Motor neuron (in vitro differentiated cells): ENCODE data around the gene IL1RL2. TPM values are rescaled to one million over a fixed set of nuclear protein-coding genes. Genes with fewer than 3 reads are reported as not detected.

ENCODE experiments used
- ATAC-seq, 8 experiments: fragments of 200-7000 bp; cut with Tn5 transposase; replicated peaks in 6 of 8; 2 replicates each; pipeline ENCODE4 v1.8.0; 2021; ENCODE audit warnings: mild to moderate bottlenecking in 8 of 8, moderate library complexity in 8 of 8
- H3K27ac ChIP-seq, 2 donors: fragments of 250-450 bp; sonication (Bioruptor Pico); 2 replicates each; pipeline ENCODE4 v1.9.0; 2021; ENCODE audit warnings: antibody characterized with exemption in 2 of 2, mild to moderate bottlenecking in 2 of 2, moderate library complexity in 1 of 2
- H3K4me1 ChIP-seq, 2 donors: fragments of 250-450 bp; sonication (Bioruptor Pico); replicated peaks in 1 of 2; 2 replicates each; pipeline ENCODE4 v1.6.1; 2021; ENCODE audit warnings: antibody characterized with exemption in 2 of 2, mild to moderate bottlenecking in 2 of 2, moderate library complexity in 1 of 2
- H3K4me3 ChIP-seq, 5 donors: fragments of 250-450 bp; sonication (Bioruptor Pico); 2 replicates each; pipeline ENCODE4 v1.9.0; 2021; ENCODE audit warnings: antibody characterized with exemption in 5 of 5, mild to moderate bottlenecking in 5 of 5, moderate library complexity in 4 of 5
- WGBS, 10 experiments: fragments of 450-650 bp; shearing (Covaris generic); methylation state at CpG; one replicate each; pipeline ENCODE4 v1.0.0; 2022; 5-methylcytosine and 5-hydroxymethylcytosine counted together
- in situ Hi-C, 9 experiments: fragments of 400-800 bp; cut with MboI; loops; one replicate each; pipeline ENCODE4 v1.15.0; 2021; ENCODE audit warnings: low sequenced_read_pairs in 9 of 9, low pct_unique_long_range_greater_than_20kb in 2 of 9; ENCODE audit not compliant: unreplicated experiment in 9 of 9
- total RNA-seq, 8 experiments: library from RNA; unstranded; fragments of 300-600 nt; gene quantifications; 2 replicates each; pipeline versions ENCODE4 v1.2.3 to v1.2.4, GENCODE V29; 2022

IL1RL2 gene
- total RNA-seq, 8 experiments from 2014 or later = 0.05 to 0.41 (median 0.14) TPM; not detected in 5

- Histone ChIP-seq H3K4me1 (no peaks in the 10 kb centered on the region), H3K27ac (no peak overlapping the region), H3K4me3 (no peak overlapping the region)
- 67 to 100% (median 89%) methylated on average over 1 to 4 of the region's 4 CpGs; no CpG with 5 or more reads in 3 of the 10 experiments for WGBS, 10 experiments
- ATAC-seq = no peak
- in situ Hi-C loops = no loop called here
These were observed 40.9 kb upstream of the IL1RL2 start for GRCh38 chr2:102145934-102146333.

DNA sequence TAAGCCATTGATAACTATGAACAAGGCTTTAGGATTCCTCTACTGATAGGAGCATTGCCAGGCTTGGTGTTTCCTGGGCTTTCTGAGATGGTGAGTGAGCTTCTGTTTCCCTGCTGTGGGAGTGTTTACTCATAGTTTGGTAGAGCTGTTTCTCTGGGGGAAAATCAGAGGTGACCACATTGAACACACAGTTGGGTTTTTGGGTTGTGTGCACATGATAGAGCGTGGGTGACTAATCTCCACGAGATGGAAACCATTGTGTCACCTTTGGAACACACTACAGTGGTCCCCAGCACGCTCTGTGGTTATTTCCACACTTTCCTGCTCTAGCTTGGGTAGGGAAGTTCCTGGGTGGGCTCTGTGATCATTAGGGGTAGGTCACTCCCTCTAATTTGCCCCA lies 38.9 kb upstream of the IL1RL2 start:
- Histone ChIP-seq H3K27ac (no peak overlapping the region), H3K4me3 (no peak overlapping the region), H3K4me1 (no peaks in the 10 kb centered on the region)
- 50 to 80% (median 73%) methylated on average over 1 to 3 of the region's 3 CpGs; no CpG with 5 or more reads in 5 of the 10 experiments for WGBS, 10 experiments
- ATAC-seq = no peak
- in situ Hi-C loops = no loop called here

- no peak for ATAC-seq
- H3K27ac ChIP-seq = no peak overlapping the region
- H3K4me1 ChIP-seq = no peaks in the 10 kb centered on the region
- in situ Hi-C loops = no loop called here
- no peak overlapping the region for H3K4me3 ChIP-seq
- 35 to 100% (median 83%) methylated on average over 1 to 2 of the region's 2 CpGs; no CpG with 5 or more reads in 7 of the 10 experiments for WGBS, 10 experiments
These were observed 37.6 kb upstream of the IL1RL2 start for GRCh38 chr2:102149243-102149642.

GRCh38 chr2:102149644-102150455 lies 37.0 kb upstream of the IL1RL2 start:
- no peak for ATAC-seq
- 0 to 100% (median 63%) methylated on average over 1 to 5 of the region's 9 CpGs; no CpG with 5 or more reads in 3 of the 10 experiments for WGBS, 10 experiments
- Histone ChIP-seq H3K27ac (no peak overlapping the region), H3K4me1 (no peaks in the 10 kb centered on the region), H3K4me3 (no peak overlapping the region)
- in situ Hi-C loops = loop anchor here in 2 of 9 experiments (25.0 kb wide), 2 partner anchors 113 to 263 kb away; no protein-coding TSS in a partner anchor

- in situ Hi-C loops = loop anchor here in 2 of 9 experiments (25.0 kb wide), 2 partner anchors 117 to 267 kb away; no protein-coding TSS in a partner anchor
- H3K4me3 ChIP-seq = no peak overlapping the region
- H3K4me1 ChIP-seq = no peaks in the 10 kb centered on the region
- H3K27ac ChIP-seq = no peak overlapping the region
- ATAC-seq = no peak
- WGBS, 10 experiments = 65 to 70% methylated on average over 2 to 4 of the region's 6 CpGs; no CpG with 5 or more reads in 8 of the 10 experiments
These were observed 32.5 kb upstream of the IL1RL2 start for GRCh38 chr2:102154364-102154763.

DNA sequence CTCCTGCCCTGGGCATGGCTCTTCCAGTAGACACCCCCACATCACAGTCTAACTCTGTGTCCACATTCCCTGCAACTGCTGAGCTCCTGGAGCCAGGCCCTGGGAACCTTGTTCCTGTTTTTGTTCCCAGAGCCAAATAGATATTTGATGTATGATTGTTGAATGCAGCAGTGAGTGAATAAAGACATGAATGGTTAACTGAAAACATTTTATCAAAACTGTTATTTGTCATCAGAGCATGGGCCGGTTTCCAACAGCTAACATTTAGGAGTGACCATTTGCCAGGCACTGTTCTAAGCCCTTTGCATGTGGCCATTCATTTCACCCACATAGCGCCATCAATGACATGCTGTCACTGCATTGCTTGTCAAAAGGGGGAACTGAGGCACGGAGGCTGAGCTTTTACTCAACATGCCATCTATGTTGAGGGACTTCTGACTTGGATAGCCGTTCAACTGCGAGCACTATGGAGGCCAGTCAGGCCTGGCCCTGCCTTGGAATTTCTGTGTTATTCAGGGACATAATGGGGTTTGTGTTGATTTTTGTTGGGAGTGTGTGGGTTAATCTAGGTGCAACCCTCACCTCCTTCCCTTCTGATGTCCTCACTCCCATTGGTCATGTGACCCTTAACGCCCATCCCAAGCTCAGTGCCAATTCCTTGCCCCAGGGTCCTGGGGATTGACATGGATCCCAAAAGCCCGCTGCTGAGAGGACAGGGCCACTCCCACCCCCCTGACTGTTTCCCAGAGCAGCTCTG lies 31.7 kb upstream of the IL1RL2 start:
- no peak for ATAC-seq
- in situ Hi-C loops = loop anchor here in 2 of 9 experiments (25.0 kb wide), 2 partner anchors 118 to 268 kb away; no protein-coding TSS in a partner anchor
- H3K4me3 ChIP-seq = no peak overlapping the region
- 58 to 86% (median 72%) methylated on average over 2 to 6 of the region's 7 CpGs; no CpG with 5 or more reads in 3 of the 10 experiments for WGBS, 10 experiments
- no peaks in the 10 kb centered on the region for H3K4me1 ChIP-seq
- H3K27ac ChIP-seq = no peak overlapping the region

DNA sequence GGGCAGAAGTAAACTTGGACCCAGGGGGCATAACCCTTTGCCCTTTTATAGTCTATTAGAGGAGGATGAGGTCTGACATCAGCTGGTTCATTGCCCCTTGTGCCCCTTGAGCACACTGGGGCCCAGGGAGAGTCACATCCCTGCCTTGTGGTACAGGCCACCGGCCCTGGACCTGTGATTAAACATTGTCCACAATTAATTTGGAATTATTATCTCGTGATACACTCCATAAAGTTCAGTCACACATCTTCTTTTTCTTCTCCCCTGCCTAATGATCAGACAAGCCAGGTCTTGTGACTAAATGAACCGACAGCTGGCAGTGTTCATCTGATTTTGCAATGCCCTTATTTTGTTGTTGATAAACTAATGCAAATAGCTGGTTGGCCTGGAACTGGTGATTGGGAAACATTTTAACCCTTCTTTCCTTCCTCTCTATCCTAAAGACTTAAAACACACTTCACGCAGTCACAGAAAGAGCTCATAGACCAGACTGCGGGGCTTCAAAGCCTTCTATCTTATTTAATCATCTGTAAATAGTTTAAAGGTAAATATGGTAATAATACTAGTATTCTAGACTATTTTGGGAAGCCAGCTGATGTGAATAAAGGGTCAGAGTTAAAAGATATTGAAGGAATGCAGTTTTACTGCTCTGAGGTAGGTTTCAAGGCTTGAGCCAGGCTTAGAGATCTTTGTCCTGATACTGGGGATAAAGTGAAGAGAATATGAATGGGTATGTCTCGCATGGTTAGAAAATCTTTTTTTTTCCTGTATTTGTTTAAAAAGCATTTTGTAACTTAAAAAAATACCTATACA lies 30.9 kb upstream of the IL1RL2 start:
- Histone ChIP-seq H3K27ac (no peak overlapping the region), H3K4me3 (no peak overlapping the region), H3K4me1 (no peaks in the 10 kb centered on the region)
- ATAC-seq = peak in 2 of 8 experiments; percentile 80 to 87
- 53 to 100% (median 81%) methylated on average over 2 to 6 of the region's 6 CpGs for WGBS, 10 experiments
- in situ Hi-C loops = loop anchor here in 2 of 9 experiments (25.0 kb wide), 2 partner anchors 119 to 269 kb away; no protein-coding TSS in a partner anchor

GRCh38 chr2:102158011-102158755 lies 28.6 kb upstream of the IL1RL2 start:
- in situ Hi-C loops = loop anchor here in 2 of 9 experiments (25.0 kb wide), 2 partner anchors 121 to 271 kb away; no protein-coding TSS in a partner anchor
- Histone ChIP-seq H3K27ac (no peak overlapping the region), H3K4me1 (no peaks in the 10 kb centered on the region), H3K4me3 (no peak overlapping the region)
- ATAC-seq = no peak

DNA sequence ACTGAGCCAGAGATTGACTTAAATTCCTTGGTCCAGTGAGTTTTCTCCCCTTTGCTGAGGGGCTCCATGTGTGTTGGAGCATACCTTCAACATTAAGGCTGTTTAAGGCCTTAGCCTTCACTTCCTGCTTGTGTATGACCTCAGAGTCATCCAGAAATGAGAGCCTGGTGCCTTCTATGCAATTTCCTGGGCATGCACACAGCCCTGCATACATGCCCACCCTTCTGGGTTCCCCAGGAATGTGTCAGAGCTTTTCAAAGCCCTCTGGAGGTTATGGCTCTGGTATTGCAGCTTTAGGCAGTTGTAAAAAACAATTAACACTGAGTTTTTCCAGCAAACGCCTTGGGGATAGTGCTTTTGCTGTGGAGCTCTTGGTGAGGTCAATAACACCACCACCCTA lies 27.5 kb upstream of the IL1RL2 start:
- in situ Hi-C loops = loop anchor here in 2 of 9 experiments (25.0 kb wide), 2 partner anchors 122 to 272 kb away; no protein-coding TSS in a partner anchor

DNA sequence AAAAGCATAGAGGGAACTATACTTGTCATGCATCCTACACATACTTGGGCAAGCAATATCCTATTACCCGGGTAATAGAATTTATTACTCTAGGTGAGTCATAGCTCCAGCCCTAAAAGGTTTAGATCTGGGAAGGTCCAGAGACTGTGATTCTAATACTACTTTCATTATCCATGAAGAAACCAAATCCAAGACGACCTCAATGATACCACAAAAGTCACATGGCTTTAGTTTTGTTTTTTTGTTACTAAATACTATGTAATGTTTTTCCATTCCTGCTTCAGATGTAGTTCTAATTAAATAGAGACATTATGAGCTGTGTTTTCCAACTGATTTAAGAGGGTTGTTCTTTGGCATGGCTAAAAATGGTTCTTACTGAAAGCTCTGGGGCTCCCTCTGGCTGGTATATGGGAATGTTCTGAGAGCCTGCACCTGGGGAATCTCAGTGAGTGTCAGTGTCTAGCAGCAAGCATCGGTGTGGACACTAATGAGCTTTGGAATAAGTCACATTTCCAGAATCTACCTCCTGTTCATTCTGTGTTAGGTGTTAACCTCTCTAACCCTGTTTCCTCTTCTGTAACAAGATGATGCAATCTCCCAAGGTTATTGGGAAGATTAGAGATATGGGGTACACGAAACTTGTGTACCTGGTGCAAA lies 20.5 kb upstream of the IL1RL2 start:
- Histone ChIP-seq H3K4me1 (no peaks in the 10 kb centered on the region), H3K27ac (no peak overlapping the region), H3K4me3 (no peak overlapping the region)
- ATAC-seq = peak; percentile 39 to 94 (median 63)
- 0 to 96% (median 67%) methylated on average over 1 to 4 of the region's 4 CpGs for WGBS, 10 experiments
- in situ Hi-C loops = loop anchor here in 2 of 9 experiments (10.0 to 25.0 kb wide), 3 partner anchors 129 to 279 kb away; no protein-coding TSS in a partner anchor

More for the DNA sequence above, 27.5 kb upstream of the IL1RL2 start:
- H3K4me1 ChIP-seq = no peaks in the 10 kb centered on the region
- ATAC-seq = peak in 3 of 8 experiments; percentile 53 to 73 (median 72)
- 20 to 60% (median 39%) methylated on average over 1 of the region's 1 CpG; no CpG with 5 or more reads in 6 of the 10 experiments for WGBS, 10 experiments
- H3K4me3 ChIP-seq = no peak overlapping the region
- H3K27ac ChIP-seq = no peak overlapping the region

DNA sequence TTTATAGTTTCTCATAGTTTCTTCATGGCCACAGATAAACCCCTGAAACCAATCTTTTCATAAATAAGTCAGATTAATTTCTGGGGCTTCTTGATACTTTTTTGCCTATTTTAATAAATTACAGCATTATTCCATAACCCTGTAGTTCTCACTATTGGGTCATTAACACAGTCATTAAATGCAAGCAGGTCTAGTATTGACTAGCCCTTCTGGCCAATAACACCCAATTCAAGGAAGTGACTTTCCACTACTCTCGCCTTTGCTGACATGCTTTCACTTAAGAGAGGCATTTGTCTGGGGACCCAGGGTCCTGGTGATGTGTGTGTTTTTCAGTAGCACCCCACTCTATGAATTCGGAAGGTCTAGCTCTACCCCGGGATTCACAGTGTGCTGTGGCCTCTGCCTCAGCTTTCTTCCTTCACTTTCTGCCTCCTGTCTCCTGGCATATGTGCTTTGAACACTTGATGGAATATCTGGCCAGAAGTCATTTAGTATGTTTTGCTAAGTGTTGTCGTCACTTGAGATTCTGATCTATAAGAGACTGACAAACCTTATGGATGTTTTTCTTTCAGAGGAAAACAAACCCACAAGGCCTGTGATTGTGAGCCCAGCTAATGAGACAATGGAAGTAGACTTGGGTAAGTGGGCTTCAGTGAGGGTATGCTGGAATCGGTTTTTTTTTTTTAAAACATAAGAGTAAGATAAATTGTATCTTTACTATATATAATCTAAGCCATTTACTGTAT lies 18.6 kb upstream of the IL1RL2 start:
- Histone ChIP-seq H3K4me1 (no peaks in the 10 kb centered on the region), H3K4me3 (no peak overlapping the region), H3K27ac (no peak overlapping the region)
- WGBS, 10 experiments = 60 to 100% (median 83%) methylated on average over 1 to 5 of the region's 5 CpGs
- in situ Hi-C loops = loop anchor here in 2 of 9 experiments (10.0 to 25.0 kb wide), 3 partner anchors 131 to 281 kb away; no protein-coding TSS in a partner anchor
- no peak for ATAC-seq
